Glutamatergic neuron (in vitro differentiated cells): ENCODE data around the gene ATP5MC3. TPM values are rescaled to one million over a fixed set of nuclear protein-coding genes. Genes with fewer than 3 reads are reported as not detected.

Experiments used
- DNase-seq: peaks from one replicate; pipeline ENCODE4 v3.0.0; 2022
- H3K27ac Mint-ChIP-seq: one replicate; pipeline ENCODE4 v1.8.0; 2020; ENCODE audit warnings: mild to moderate bottlenecking, mixed read lengths, inconsistent platforms; ENCODE audit not compliant: unreplicated experiment
- H3K27me3 Mint-ChIP-seq: one replicate; pipeline ENCODE4 v1.8.0; 2020; ENCODE audit warnings: mild to moderate bottlenecking, moderate library complexity, mixed read lengths, inconsistent platforms; ENCODE audit not compliant: unreplicated experiment
- H3K36me3 Mint-ChIP-seq: one replicate; pipeline ENCODE4 v1.8.0; 2020; ENCODE audit warnings: mild to moderate bottlenecking, mixed read lengths, inconsistent platforms; ENCODE audit not compliant: unreplicated experiment
- H3K4me1 Mint-ChIP-seq: one replicate; pipeline ENCODE4 v1.8.0; 2020; ENCODE audit warnings: mild to moderate bottlenecking, low read depth, mixed read lengths, inconsistent platforms; ENCODE audit not compliant: unreplicated experiment
- H3K4me3 Mint-ChIP-seq: one replicate; pipeline ENCODE4 v1.8.0; 2020; ENCODE audit warnings: mild to moderate bottlenecking, mixed read lengths, inconsistent platforms; ENCODE audit not compliant: unreplicated experiment
- H3K9me3 Mint-ChIP-seq: one replicate; pipeline ENCODE4 v1.8.0; 2020; ENCODE audit warnings: mild to moderate bottlenecking, moderate library complexity, mixed read lengths, inconsistent platforms; ENCODE audit not compliant: unreplicated experiment
- total RNA-seq: library from RNA; stranded (reverse); fragmentation: NEBNext Ultra II Directional; extraction: Animal tissue kit (Norgen Biotek cat#: 25700); gene quantifications from one replicate; pipeline ENCODE4 v1.2.1, GENCODE V29; 2021; ENCODE audit not compliant: unreplicated experiment
- TF ChIP-seq, protein P1 (sequence below): fragments of 200-600 bp; sonication (generic); IDR thresholded peaks from one replicate; pipeline ENCODE4 v1.5.0; 2021; ENCODE audit not compliant: partially characterized antibody, unreplicated experiment

The ATP5MC3 gene
- total RNA-seq, 1 donor from 2014 or later: 220 TPM

DNA sequence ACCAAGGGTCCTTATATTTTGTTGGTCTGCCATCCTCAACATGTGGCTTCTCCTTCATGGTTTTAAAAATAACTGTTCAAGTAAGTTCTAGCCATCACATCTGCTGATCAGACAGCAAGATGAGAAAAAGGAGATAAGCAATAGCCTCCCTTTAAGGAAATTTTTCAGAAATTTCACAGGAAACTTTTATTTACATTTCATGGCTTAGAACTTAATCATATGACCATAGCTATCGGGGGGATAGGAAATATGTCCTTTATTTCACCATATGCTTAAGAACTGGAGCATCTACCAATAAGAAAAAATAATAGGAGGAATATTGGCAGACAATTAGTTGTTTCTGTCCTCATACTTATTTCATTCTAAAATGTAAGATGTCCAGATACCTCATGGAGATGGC lies 29.7 kb downstream of the ATP5MC3 start:
- Mint-ChIP-seq H3K27me3 (no peaks in the 10 kb centered on the region), H3K4me3 (no peak overlapping the region), H3K9me3 (no peaks in the 10 kb centered on the region), H3K4me1 (peaks cover 13% of the 10 kb centered on the region), H3K36me3 (no peaks in the 10 kb centered on the region), H3K27ac (no peak overlapping the region)
- TF ChIP-seq, protein P1, sequence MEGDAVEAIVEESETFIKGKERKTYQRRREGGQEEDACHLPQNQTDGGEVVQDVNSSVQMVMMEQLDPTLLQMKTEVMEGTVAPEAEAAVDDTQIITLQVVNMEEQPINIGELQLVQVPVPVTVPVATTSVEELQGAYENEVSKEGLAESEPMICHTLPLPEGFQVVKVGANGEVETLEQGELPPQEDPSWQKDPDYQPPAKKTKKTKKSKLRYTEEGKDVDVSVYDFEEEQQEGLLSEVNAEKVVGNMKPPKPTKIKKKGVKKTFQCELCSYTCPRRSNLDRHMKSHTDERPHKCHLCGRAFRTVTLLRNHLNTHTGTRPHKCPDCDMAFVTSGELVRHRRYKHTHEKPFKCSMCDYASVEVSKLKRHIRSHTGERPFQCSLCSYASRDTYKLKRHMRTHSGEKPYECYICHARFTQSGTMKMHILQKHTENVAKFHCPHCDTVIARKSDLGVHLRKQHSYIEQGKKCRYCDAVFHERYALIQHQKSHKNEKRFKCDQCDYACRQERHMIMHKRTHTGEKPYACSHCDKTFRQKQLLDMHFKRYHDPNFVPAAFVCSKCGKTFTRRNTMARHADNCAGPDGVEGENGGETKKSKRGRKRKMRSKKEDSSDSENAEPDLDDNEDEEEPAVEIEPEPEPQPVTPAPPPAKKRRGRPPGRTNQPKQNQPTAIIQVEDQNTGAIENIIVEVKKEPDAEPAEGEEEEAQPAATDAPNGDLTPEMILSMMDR: no peak
- DNase-seq: no peak

GRCh38 chr2:175147186-175147585 lies 34.3 kb downstream of the ATP5MC3 start:
- peaks cover 6% of the 10 kb centered on the region for H3K36me3 Mint-ChIP-seq
- peaks cover 2% of the 10 kb centered on the region for H3K9me3 Mint-ChIP-seq
- H3K27ac Mint-ChIP-seq: no peak overlapping the region
- TF ChIP-seq, protein P1: no peak
- H3K4me1 Mint-ChIP-seq: no peaks in the 10 kb centered on the region
- H3K4me3 Mint-ChIP-seq: no peak overlapping the region
- DNase-seq: no peak
- H3K27me3 Mint-ChIP-seq: no peaks in the 10 kb centered on the region

DNA sequence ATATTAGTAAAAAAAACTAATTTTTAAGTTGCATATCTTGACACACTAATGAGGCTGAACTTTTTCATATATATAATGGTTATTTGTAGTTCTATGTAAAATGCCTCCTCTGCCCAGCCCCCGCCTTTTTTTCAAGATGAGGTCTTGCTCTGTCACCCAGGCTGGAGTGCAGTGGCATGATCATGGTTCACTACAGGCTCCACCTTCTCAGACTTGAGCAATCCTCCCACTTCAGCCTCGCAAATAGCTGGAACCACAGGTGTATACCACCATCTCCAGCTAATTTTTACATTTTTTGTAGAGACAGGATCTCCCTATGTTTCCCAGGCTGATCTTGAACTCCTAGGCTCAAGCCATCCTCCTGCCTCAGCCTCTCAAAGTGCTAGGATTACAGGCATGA lies 37.8 kb downstream of the ATP5MC3 start:
- peaks cover 2% of the 10 kb centered on the region for H3K9me3 Mint-ChIP-seq
- no peaks in the 10 kb centered on the region for H3K27me3 Mint-ChIP-seq
- H3K36me3 Mint-ChIP-seq: peaks cover 6% of the 10 kb centered on the region
- TF ChIP-seq, protein P1: no peak
- no peaks in the 10 kb centered on the region for H3K4me1 Mint-ChIP-seq
- H3K27ac Mint-ChIP-seq: no peak overlapping the region
- DNase-seq: no peak
- H3K4me3 Mint-ChIP-seq: no peak overlapping the region

DNA sequence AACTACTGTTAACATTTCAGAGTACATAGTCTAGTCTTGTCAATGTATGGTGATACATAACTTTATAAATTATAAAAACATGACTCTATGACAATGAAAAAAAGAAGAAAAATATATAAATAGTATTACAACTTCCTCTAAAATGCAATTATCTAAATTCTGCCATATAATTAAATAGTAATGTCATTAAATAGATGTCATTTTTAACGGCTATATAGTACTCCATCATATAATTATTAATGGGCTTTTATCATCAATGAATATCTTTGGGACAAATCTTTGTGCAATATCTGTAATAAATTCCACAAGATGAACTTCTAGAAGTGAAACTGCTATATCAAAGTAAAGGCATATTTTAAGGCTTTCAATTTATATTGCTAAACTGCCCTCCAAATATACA lies 38.3 kb downstream of the ATP5MC3 start:
- Mint-ChIP-seq H3K27me3 (no peaks in the 10 kb centered on the region), H3K4me3 (no peak overlapping the region), H3K27ac (no peak overlapping the region), H3K4me1 (no peaks in the 10 kb centered on the region), H3K36me3 (peaks cover 6% of the 10 kb centered on the region), H3K9me3 (peaks cover 2% of the 10 kb centered on the region)
- TF ChIP-seq, protein P1: no peak
- DNase-seq: no peak

DNA sequence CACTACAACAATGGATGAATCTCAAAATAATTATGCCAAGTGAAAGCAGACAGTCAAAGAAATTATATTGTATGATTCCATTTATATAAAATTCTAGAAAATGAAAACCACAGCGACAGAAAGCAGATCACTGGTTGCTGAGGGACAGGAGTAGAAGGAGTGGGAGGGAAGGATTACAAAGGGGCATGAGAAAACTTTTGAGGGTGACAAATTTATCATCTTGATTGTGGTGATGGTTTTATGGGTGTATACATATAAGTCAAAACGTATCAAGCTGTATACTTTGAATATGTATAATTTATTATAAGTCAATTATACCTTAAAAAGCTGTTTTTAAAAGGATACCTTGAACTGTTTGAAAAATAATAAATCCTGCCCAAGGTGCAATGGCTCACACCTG lies 41.2 kb downstream of the ATP5MC3 start:
- H3K4me3 Mint-ChIP-seq: no peak overlapping the region
- no peak overlapping the region for H3K27ac Mint-ChIP-seq
- H3K27me3 Mint-ChIP-seq: no peaks in the 10 kb centered on the region
- TF ChIP-seq, protein P1: no peak
- peaks cover 3% of the 10 kb centered on the region for H3K4me1 Mint-ChIP-seq
- H3K9me3 Mint-ChIP-seq: peaks cover 2% of the 10 kb centered on the region
- H3K36me3 Mint-ChIP-seq: peaks cover 6% of the 10 kb centered on the region
- no peak for DNase-seq
